DLD1 (cell line): ENCODE results near the gene RP2.

Experiments
- in situ Hi-C: cut with HindIII; loops from 2 replicates; pipeline ENCODE4 v1.10.0; 2017; ENCODE audit warnings: low sequenced_read_pairs

RP2 gene

GRCh38 chrX:46841346-46841745 lies 4.5 kb downstream of the RP2 start:
- in situ Hi-C loops = no loop called here

GRCh38 chrX:46844913-46845312 lies 8.1 kb downstream of the RP2 start:
- in situ Hi-C loops = no loop called here

GRCh38 chrX:46849933-46850332 lies 13.1 kb downstream of the RP2 start:
- in situ Hi-C loops = no loop called here

- in situ Hi-C loops = no loop called here
Measured at GRCh38 chrX:46850771-46851170, 13.9 kb downstream of the RP2 start.

GRCh38 chrX:46856483-46856882 lies 19.6 kb downstream of the RP2 start:
- in situ Hi-C loops = no loop called here

GRCh38 chrX:46860557-46860956 lies 23.7 kb downstream of the RP2 start:
- in situ Hi-C loops = no loop called here

GRCh38 chrX:46863072-46863471 lies 26.2 kb downstream of the RP2 start:
- in situ Hi-C loops = no loop called here

- in situ Hi-C loops = no loop called here
Measured at GRCh38 chrX:46864606-46865005, 27.8 kb downstream of the RP2 start.

- in situ Hi-C loops = no loop called here
Measured at GRCh38 chrX:46865281-46865680, 28.4 kb downstream of the RP2 start.

- in situ Hi-C loops = no loop called here
Measured at GRCh38 chrX:46866726-46867125, 29.9 kb downstream of the RP2 start.

GRCh38 chrX:46873746-46874145 lies 36.9 kb downstream of the RP2 start:
- in situ Hi-C loops = no loop called here

GRCh38 chrX:46876901-46877300 lies 40.1 kb downstream of the RP2 start:
- in situ Hi-C loops = no loop called here

GRCh38 chrX:46882266-46882665 lies 45.4 kb downstream of the RP2 start:
- in situ Hi-C loops = no loop called here

GRCh38 chrX:46884799-46885198 lies 48.0 kb downstream of the RP2 start:
- in situ Hi-C loops = no loop called here

- in situ Hi-C loops = no loop called here
Measured at GRCh38 chrX:46898207-46898606, 61.4 kb downstream of the RP2 start.

GRCh38 chrX:46903458-46904242 lies 66.8 kb downstream of the RP2 start:
- in situ Hi-C loops = no loop called here

GRCh38 chrX:46904626-46905025 lies 67.8 kb downstream of the RP2 start:
- in situ Hi-C loops = no loop called here

GRCh38 chrX:46910415-46910814 lies 73.6 kb downstream of the RP2 start:
- in situ Hi-C loops = no loop called here

- in situ Hi-C loops = no loop called here
Measured at GRCh38 chrX:46912098-46912602, 75.3 kb downstream of the RP2 start, which contains the start of gene JADE3. Gene JADE3, plus strand, starts transcription at chrX:46912421. Its CDS starts 72,474 bp downstream, at chrX:46984895.

- in situ Hi-C loops = no loop called here
Measured at GRCh38 chrX:46912603-46913491, 76.0 kb downstream of the RP2 start.

GRCh38 chrX:46913667-46914066 lies 76.8 kb downstream of the RP2 start:
- in situ Hi-C loops = no loop called here

GRCh38 chrX:46916273-46916672 lies 79.4 kb downstream of the RP2 start:
- in situ Hi-C loops = no loop called here
